Activated CD4-positive, alpha-beta memory T cell treated with anti-CD3 and anti-CD28 coated beads, Interleukin-2, amount 10 ng/mL, durations not matched to agents 7 days and 5 days (primary cell): ENCODE measurements around the gene CCDC50. TPM values are rescaled to one million over a fixed set of nuclear protein-coding genes. Genes with fewer than 3 reads are reported as not detected.

Experiments used
- CTCF ChIA-PET: fragments of 350-600 bp; sonication (Branson Sonifier 250); formaldehyde crosslinking; loops from one replicate; lab custom pipeline; 2021; ENCODE audit warnings: antibody characterized with exemption, inconsistent platforms; lab: Charles Lee
- POLR2A ChIA-PET: fragments of 350-600 bp; sonication (Branson Sonifier 250); formaldehyde crosslinking; loops from one replicate; lab custom pipeline; 2021; ENCODE audit warnings: antibody characterized with exemption; lab: Charles Lee
- DNase-seq: peaks from one replicate; pipeline ENCODE4 v3.0.0-alpha.2; 2020
- H3K27ac Mint-ChIP-seq: one replicate; pipeline ENCODE4 v1.8.0; 2021; ENCODE audit warnings: mild to moderate bottlenecking, mixed read lengths
- H3K27me3 Mint-ChIP-seq: one replicate; pipeline ENCODE4 v1.8.0; 2021; ENCODE audit warnings: mixed read lengths
- H3K36me3 Mint-ChIP-seq: one replicate; pipeline ENCODE4 v1.8.0; 2021; ENCODE audit warnings: low read depth, mixed read lengths
- H3K4me1 Mint-ChIP-seq: one replicate; pipeline ENCODE4 v1.8.0; 2021; ENCODE audit warnings: mixed read lengths
- H3K4me3 Mint-ChIP-seq: one replicate; pipeline ENCODE4 v1.8.0; 2021; ENCODE audit warnings: mild to moderate bottlenecking, mixed read lengths
- H3K9me3 Mint-ChIP-seq: one replicate; pipeline ENCODE4 v1.8.0; 2021; ENCODE audit warnings: mixed read lengths
- total RNA-seq, 2 experiments: library from RNA; stranded (reverse); gene quantifications; one replicate each; pipeline ENCODE4 v1.2.3, GENCODE V29; 2021

The CCDC50 gene
- total RNA-seq, 2 experiments from 2014 or later, result 15.5 to 17.0 TPM

DNA sequence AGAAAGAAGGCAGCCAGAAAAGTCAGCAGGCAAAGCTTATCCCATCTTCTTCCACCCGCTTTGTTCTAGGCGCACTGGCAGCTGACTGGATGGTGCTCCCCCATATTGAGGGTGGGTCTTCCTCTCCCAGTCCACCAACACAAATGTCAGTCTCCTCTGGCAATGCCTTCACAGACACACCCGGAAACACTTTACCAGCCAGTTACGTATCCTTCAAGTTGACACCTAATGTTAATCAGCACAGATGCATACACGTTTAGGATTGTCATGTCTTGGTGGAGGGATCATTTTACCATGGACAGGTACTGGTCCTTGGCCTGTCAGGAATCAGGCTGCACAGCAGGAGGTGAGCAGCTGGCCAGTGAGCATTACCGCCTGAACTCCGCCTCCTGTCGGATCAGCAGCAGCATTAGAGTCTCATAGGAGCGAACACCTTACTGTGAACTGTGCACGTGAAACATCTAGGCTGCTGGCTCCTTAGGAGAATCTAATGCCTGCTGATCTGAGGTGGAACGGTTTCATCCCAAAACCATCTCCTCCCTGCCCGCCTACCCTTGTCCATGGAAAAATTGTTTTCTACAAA lies 72.7 kb downstream of the CCDC50 start:
- H3K9me3 Mint-ChIP-seq, result peaks cover 2% of the 10 kb centered on the region
- H3K27me3 Mint-ChIP-seq, result no peaks in the 10 kb centered on the region
- no peak for DNase-seq

GRCh38 chr3:191409791-191410359 lies 80.7 kb downstream of the CCDC50 start:
- ChIA-PET CTCF (no interaction called here), POLR2A (no interaction called here)
- no peaks in the 10 kb centered on the region for H3K4me1 Mint-ChIP-seq
- H3K4me3 Mint-ChIP-seq, result no peak overlapping the region
- no peak overlapping the region for H3K27ac Mint-ChIP-seq
- H3K36me3 Mint-ChIP-seq, result no peaks in the 10 kb centered on the region
- no peaks in the 10 kb centered on the region for H3K27me3 Mint-ChIP-seq
- H3K9me3 Mint-ChIP-seq, result peaks cover 7% of the 10 kb centered on the region
- no peak for DNase-seq

More for the DNA sequence above, 72.7 kb downstream of the CCDC50 start:
- H3K36me3 Mint-ChIP-seq, result no peaks in the 10 kb centered on the region
- ChIA-PET POLR2A (no interaction called here), CTCF (no interaction called here)
- no peaks in the 10 kb centered on the region for H3K4me1 Mint-ChIP-seq
- no peak overlapping the region for H3K4me3 Mint-ChIP-seq
- no peak overlapping the region for H3K27ac Mint-ChIP-seq

- Mint-ChIP-seq H3K27me3 (no peaks in the 10 kb centered on the region), H3K27ac (no peak overlapping the region), H3K4me3 (no peak overlapping the region), H3K9me3 (peaks cover 4% of the 10 kb centered on the region), H3K4me1 (no peaks in the 10 kb centered on the region), H3K36me3 (no peaks in the 10 kb centered on the region)
- no peak for DNase-seq
- ChIA-PET POLR2A (no interaction called here), CTCF (no interaction called here)
Measured at GRCh38 chr3:191412759-191413158, 83.6 kb downstream of the CCDC50 start.

GRCh38 chr3:191414286-191414685 lies 85.1 kb downstream of the CCDC50 start:
- Mint-ChIP-seq H3K9me3 (peaks cover 4% of the 10 kb centered on the region), H3K4me1 (no peaks in the 10 kb centered on the region), H3K36me3 (no peaks in the 10 kb centered on the region), H3K4me3 (no peak overlapping the region), H3K27me3 (no peaks in the 10 kb centered on the region), H3K27ac (no peak overlapping the region)
- ChIA-PET POLR2A (no interaction called here), CTCF (no interaction called here)
- DNase-seq, result no peak

DNA sequence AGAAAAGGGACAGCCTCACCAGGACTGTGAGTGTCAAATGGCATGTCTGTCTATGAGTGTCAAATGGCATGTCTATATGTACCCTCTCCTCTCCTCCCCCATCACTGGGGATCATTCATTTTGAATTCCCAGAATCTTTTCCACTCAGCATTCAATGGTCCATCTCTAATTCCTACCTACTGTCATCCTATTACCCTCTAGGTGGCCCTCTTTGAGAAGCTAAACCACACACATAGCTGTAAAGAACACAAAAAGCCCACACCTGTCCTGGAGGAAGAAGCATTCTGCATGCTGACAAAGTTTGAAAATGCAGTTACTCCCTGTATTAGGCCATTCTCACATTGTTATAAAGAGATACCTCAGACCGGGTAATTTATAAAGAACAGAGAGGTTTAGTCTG lies 85.5 kb downstream of the CCDC50 start:
- Mint-ChIP-seq H3K4me3 (no peak overlapping the region), H3K4me1 (no peaks in the 10 kb centered on the region), H3K36me3 (no peaks in the 10 kb centered on the region), H3K27ac (no peak overlapping the region), H3K27me3 (no peaks in the 10 kb centered on the region), H3K9me3 (peaks cover 4% of the 10 kb centered on the region)
- ChIA-PET CTCF (no interaction called here), POLR2A (no interaction called here)
- no peak for DNase-seq

- H3K4me1 Mint-ChIP-seq, result no peaks in the 10 kb centered on the region
- CTCF ChIA-PET, result no interaction called here
Measured at GRCh38 chr3:191415566-191415965, 86.4 kb downstream of the CCDC50 start.

DNA sequence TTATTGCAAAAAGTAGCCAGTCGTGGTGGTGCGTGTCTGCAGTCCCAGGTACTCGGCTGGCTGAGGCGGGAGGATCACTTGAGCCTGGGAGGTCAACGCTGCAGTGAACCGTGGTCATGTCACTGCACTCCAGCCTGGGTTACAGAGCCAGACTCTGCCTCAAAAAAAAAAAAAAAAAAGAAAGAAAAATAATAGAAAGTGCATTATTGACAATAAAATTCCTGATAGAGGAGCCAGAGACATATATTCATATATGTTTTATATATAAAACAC lies 88.2 kb downstream of the CCDC50 start:
- POLR2A ChIA-PET, result no interaction called here
- H3K27ac Mint-ChIP-seq, result no peak overlapping the region

More at GRCh38 chr3:191415566-191415965, 86.4 kb downstream of the CCDC50 start:
- Mint-ChIP-seq H3K36me3 (no peaks in the 10 kb centered on the region), H3K27me3 (no peaks in the 10 kb centered on the region), H3K27ac (no peak overlapping the region), H3K9me3 (no peaks in the 10 kb centered on the region), H3K4me3 (no peak overlapping the region)
- no peak for DNase-seq
- POLR2A ChIA-PET, result no interaction called here

DNA sequence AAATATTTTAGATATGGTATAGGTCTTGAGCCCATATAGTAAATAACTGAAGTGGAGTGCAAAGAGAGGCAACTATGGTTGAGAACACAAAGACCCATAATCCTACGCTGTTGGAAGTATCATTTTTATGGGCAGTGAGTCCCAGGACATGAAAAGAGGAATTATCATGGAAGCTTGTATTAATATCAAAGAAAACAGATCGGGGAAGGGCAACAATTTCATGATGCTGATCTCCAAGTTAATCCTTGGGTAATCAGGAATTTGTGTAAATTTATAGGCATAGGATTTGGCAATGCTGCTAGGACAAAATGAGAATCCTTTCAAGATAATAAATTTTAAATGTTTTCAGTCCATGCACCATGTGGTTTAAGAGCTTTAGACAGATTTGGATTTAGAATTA lies 91.6 kb downstream of the CCDC50 start:
- no peaks in the 10 kb centered on the region for H3K4me1 Mint-ChIP-seq
- H3K27me3 Mint-ChIP-seq, result no peaks in the 10 kb centered on the region
- DNase-seq, result no peak
- no peak overlapping the region for H3K27ac Mint-ChIP-seq
- H3K4me3 Mint-ChIP-seq, result no peak overlapping the region
- H3K9me3 Mint-ChIP-seq, result no peaks in the 10 kb centered on the region
- ChIA-PET POLR2A (no interaction called here), CTCF (interaction anchor here (1.3 kb wide), 1 partner anchor 1024 kb away, joined by 3 read pairs; no protein-coding TSS in a partner anchor)
- H3K36me3 Mint-ChIP-seq, result no peaks in the 10 kb centered on the region

More for the DNA sequence above, 88.2 kb downstream of the CCDC50 start:
- no peaks in the 10 kb centered on the region for H3K36me3 Mint-ChIP-seq
- CTCF ChIA-PET, result no interaction called here
- H3K4me1 Mint-ChIP-seq, result no peaks in the 10 kb centered on the region
- H3K9me3 Mint-ChIP-seq, result no peaks in the 10 kb centered on the region
- DNase-seq, result no peak
- H3K27me3 Mint-ChIP-seq, result no peaks in the 10 kb centered on the region
- H3K4me3 Mint-ChIP-seq, result no peak overlapping the region

DNA sequence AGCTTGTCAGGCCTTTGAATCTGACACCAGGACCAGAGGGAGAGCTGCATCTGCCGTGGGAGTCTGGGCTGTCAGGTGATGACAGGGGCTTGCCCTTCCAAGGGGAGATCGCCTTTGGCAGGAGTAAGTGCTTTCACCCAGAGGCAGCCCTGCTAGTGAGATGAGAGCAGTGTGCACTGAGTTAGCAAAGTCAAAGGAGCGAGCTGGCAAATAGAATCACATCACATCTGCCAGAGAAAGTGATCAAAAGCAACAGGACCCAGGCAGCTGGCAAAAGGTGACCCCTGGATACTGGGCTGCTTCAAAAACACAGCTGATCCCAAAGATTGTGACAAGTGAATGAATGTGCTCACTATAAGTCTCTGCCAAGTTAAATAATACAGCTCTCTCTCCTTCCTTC lies 95.7 kb downstream of the CCDC50 start:
- Mint-ChIP-seq H3K4me3 (no peak overlapping the region), H3K9me3 (no peaks in the 10 kb centered on the region), H3K36me3 (no peaks in the 10 kb centered on the region), H3K27ac (no peak overlapping the region), H3K27me3 (no peaks in the 10 kb centered on the region), H3K4me1 (no peaks in the 10 kb centered on the region)
- ChIA-PET POLR2A (no interaction called here), CTCF (no interaction called here)
- no peak for DNase-seq

- H3K27me3 Mint-ChIP-seq, result no peaks in the 10 kb centered on the region
- no peak for DNase-seq
- no peaks in the 10 kb centered on the region for H3K4me1 Mint-ChIP-seq
- CTCF ChIA-PET, result no interaction called here
- H3K36me3 Mint-ChIP-seq, result no peaks in the 10 kb centered on the region
- no peak overlapping the region for H3K27ac Mint-ChIP-seq
- POLR2A ChIA-PET, result no interaction called here
- no peak overlapping the region for H3K4me3 Mint-ChIP-seq
- H3K9me3 Mint-ChIP-seq, result no peaks in the 10 kb centered on the region
Measured at GRCh38 chr3:191425322-191425734, 96.1 kb downstream of the CCDC50 start.

DNA sequence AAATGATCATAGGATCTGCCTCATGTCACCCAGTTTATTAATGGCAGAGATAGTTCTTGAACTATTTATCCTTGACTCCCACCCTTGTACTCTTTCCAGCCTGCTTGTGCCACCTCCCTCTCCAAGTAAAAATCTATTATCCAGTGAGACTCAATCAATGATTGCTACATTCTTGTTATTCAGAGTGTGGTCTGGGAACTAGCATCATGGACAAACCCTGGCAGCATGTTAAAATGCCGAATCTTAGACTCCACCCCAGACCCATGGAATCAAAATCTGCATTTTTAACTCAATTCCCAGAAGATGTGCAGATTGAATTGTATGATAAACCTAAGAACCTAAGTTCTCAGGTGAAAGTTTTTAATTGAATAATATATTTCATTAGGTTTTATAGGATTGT lies 97.1 kb downstream of the CCDC50 start:
- ChIA-PET CTCF (no interaction called here), POLR2A (no interaction called here)
- Mint-ChIP-seq H3K36me3 (no peaks in the 10 kb centered on the region), H3K27ac (no peak overlapping the region), H3K4me1 (no peaks in the 10 kb centered on the region), H3K4me3 (no peak overlapping the region), H3K27me3 (no peaks in the 10 kb centered on the region), H3K9me3 (peaks cover under 1% of the 10 kb centered on the region)
- no peak for DNase-seq

GRCh38 chr3:191428177-191428576 lies 99.0 kb downstream of the CCDC50 start:
- Mint-ChIP-seq H3K27ac (no peak overlapping the region), H3K36me3 (no peaks in the 10 kb centered on the region), H3K27me3 (no peaks in the 10 kb centered on the region), H3K9me3 (peaks cover 2% of the 10 kb centered on the region), H3K4me3 (no peak overlapping the region), H3K4me1 (no peaks in the 10 kb centered on the region)
- ChIA-PET CTCF (no interaction called here), POLR2A (no interaction called here)
- DNase-seq, result no peak

- no peak for DNase-seq
- no peak overlapping the region for H3K27ac Mint-ChIP-seq
- H3K9me3 Mint-ChIP-seq, result peaks cover 2% of the 10 kb centered on the region
- no peaks in the 10 kb centered on the region for H3K36me3 Mint-ChIP-seq
- no peaks in the 10 kb centered on the region for H3K4me1 Mint-ChIP-seq
- no peak overlapping the region for H3K4me3 Mint-ChIP-seq
- ChIA-PET POLR2A (no interaction called here), CTCF (no interaction called here)
- no peaks in the 10 kb centered on the region for H3K27me3 Mint-ChIP-seq
Measured at GRCh38 chr3:191430103-191430502, 100.9 kb downstream of the CCDC50 start.

GRCh38 chr3:191431160-191431822 lies 102.1 kb downstream of the CCDC50 start:
- POLR2A ChIA-PET, result no interaction called here
- no peak overlapping the region for H3K27ac Mint-ChIP-seq
- DNase-seq, result no peak
- H3K4me1 Mint-ChIP-seq, result no peaks in the 10 kb centered on the region
- H3K9me3 Mint-ChIP-seq, result peaks cover 2% of the 10 kb centered on the region
- no peaks in the 10 kb centered on the region for H3K36me3 Mint-ChIP-seq
- no peaks in the 10 kb centered on the region for H3K27me3 Mint-ChIP-seq
- H3K4me3 Mint-ChIP-seq, result no peak overlapping the region
- CTCF ChIA-PET, result no interaction called here
